ENCODE measurements around the gene ZNF451.
A peak's percentile ranks its signal among the peaks of the same experiment; 100 is the strongest.

The ZNF451 gene

GRCh38 chr6:57205550-57206328, 115.8 kb downstream of the ZNF451 start:
- DNase-seq (ENCODE audit: low spot score) = no peak

DNA sequence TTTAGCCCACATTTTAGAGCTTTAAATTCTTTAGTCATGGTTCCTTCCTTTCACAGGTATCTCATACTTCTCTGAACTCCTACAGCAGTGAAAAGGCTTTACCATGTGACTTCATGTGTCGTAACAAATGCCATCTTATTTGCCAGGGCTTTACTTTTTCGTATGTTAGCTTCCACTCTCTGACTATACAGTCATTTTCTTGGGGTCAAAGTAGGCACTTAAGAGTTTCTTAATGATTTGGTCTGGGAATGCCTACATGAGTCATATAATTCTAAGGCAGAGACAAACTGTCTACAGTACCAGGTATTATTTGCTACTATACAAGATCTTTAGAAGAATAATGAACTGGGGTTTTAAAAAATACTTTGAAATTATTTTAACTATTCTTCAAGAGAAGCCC, 117.2 kb downstream of the ZNF451 start:
- DNase-seq (ENCODE audit: low spot score) = no peak

DNA sequence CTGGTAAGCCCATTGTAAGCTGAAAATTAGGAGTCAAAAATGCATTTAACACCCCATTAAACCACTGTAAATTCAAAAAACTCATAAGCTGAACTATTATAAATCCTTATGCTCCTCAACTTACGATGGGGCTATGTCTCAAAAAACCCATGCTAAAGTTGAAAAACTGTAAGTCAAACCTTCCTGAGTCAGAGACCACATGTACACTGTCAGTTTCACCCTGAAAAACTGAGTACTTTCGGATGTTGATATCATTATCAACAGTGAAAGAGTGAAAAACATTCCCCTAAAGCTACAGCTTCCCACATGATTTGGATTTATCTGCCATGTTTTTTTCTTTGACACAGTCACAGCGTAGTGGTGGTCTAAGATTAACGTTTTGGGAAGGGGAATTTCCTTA, 117.9 kb downstream of the ZNF451 start:
- no peak for DNase-seq (ENCODE audit: low spot score)

DNA sequence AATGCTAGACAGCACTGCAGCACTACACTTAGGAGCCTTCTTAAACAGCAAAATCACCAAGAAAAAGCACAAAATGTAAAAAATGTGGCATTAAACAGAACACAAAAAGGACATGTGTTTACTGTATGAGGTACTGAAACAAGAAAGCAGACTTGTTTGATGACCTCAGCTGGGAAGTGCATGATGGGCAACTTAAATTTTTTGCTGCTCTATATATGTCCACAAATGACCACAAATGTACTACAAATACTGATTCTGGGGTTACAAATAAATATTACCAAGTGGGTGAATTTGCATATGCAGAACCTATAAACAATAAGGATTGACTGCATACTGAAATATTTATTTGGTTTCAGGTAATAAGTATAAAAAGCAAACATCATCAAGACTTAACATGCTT, 119.0 kb downstream of the ZNF451 start:
- DNase-seq (ENCODE audit: low spot score) = no peak

GRCh38 chr6:57210060-57210459, 120.1 kb downstream of the ZNF451 start:
- no peak for DNase-seq (ENCODE audit: low spot score)

GRCh38 chr6:57215260-57215659, 125.3 kb downstream of the ZNF451 start:
- no peak for DNase-seq (ENCODE audit: low spot score)

- DNase-seq (ENCODE audit: low spot score) = peak; percentile 21
Observed at GRCh38 chr6:57216235-57217101, 126.5 kb downstream of the ZNF451 start.

GRCh38 chr6:57217270-57217669, 127.3 kb downstream of the ZNF451 start:
- DNase-seq (ENCODE audit: low spot score) = no peak

Measured in AG08396 (cell line).